HG03378 (cell line): Measurements from ENCODE around the gene EFCAB12.
A peak's percentile ranks its signal among the peaks of the same experiment; 100 is the strongest.
"Not testable (repeated sequence)": the region's sequence is repeated elsewhere in the genome, so short reads cannot be mapped to it uniquely, and the experiment has no call there.

Experiments used
- ATAC-seq: cut with Tn5 transposase; IDR thresholded peaks from one replicate; pipeline ENCODE4 v1.9.1; 2021; ENCODE audit warnings: mild to moderate bottlenecking, moderate library complexity; ENCODE audit not compliant: unreplicated experiment

EFCAB12 gene

DNA sequence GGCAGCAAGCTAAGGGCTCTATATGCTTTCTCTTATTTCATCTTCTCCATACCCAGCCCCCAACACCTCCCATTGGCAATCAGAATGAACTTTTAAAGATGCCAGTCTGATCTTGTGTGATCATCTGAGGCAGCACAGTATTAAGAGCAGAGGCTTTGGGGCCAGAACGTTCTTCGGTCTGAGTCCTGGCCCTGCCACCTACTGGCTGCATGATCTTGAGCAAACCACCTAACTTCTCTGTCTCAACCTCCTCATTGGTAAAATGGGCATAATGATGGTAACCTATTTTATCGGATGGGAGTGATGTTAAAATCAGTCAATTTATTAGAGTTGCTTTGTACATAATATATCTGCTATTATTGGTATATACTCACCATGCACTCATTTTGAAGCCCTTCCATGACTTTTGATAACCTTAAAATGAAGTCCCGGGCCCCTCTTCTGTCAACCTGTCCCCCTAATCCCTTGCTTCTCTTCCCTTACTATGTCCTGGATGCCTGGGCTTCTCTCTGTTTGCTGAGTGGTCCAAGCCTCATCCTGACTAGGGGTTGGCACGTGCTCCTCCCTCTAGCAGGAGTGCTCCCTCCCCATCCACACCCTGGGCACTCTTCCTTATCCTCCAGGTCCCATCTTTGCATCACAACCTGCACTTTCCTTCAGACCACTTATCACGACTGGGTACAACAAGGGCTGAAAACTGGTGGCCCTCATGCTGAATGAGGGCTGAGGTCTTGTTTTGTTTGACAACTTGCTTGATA lies 6.3 kb downstream of the EFCAB12 start:
- no peak for ATAC-seq

DNA sequence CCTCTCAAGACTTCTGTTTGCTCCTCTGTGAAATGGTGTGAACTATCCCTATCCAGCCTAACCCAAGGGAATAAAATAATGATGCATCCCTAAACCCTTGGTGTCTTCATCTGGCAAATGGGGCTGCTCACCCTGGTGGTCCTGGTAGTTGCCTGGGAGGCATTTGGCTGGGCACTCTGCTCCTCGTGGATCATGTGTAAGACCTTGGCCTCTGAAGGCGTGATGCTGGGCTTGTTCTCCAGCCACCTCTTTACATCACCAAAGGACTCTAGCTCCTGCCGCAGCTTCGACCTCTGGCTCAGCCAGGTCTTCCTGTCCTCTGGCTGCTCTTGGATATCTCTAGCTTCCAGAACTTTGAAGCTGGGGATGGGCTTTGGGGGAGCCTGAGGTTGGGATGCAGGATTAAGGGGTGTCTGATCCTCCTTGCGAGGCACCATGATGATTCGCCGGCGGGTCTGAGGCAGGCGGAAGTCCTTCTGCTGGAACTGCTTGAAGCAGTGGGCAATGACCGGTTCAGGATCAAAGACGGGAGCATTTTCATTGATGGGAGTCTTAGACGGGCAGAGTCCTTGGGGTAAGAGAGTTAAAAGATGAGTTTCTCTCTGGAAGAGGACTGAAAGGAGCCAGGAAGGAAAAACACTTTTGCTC lies 7.1 kb downstream of the EFCAB12 start:
- ATAC-seq = no peak

DNA sequence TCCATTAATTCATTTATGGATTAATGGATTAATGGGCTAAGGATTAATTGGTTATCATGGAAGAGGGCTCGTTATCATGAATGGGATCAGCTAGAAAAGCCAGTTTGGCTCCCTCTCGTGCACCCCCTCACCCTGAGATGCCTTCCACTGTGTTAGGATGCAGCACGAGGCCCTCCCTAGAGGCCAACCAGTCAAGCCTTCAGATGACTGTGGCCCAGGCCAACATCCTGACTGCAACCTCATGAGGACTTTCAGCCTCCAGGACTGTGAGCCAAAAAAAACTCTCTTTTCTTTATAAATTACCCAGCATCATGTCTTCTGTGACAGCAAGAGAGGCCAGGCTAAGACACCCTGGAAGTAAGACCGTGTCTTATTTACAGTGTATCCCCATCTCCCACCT lies 9.0 kb downstream of the EFCAB12 start:
- ATAC-seq = no peak

DNA sequence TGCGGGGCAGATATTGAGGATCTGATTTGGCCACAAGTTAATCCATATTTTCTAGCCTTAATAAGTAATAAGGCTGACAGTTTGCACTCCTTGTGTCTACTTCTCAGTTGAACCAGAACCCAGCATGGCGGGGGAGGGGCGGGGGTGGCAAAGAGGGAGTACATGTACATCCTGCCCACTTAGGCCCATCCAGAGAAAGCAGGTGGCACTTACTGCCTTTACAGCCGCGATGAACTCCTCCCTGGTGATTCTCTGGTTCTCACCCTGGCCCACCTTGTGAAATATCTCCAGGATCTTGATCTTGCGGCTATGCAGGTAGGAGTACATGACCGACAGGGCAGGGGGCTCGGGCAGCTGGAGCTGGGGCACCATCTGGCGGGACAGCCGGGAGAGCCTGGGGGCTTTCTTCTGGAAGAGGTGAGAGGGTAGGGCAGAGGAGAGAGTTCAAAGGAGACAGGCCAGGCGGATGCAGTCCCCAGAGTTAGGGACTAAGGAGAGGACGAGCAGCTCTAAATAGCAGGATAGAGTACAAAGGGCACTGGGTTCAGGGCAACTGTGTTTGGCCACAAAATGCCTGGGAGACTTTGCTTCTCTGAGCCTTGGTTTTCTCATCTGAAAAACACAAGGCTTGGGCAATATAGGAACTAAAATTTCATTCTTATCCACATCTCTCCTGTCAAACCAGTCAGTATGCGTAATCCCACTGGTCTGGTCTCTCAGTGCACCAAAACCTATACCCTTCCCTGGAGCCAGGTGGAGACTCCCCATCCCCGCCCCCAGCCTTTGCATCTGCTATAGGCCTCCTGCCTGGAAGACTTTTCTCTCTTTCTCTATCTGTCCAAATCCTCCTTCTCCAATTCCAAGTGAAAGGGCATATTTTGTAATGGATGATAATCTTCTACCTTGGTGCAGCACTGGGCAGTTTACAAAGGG lies 10.1 kb downstream of the EFCAB12 start:
- no peak for ATAC-seq

DNA sequence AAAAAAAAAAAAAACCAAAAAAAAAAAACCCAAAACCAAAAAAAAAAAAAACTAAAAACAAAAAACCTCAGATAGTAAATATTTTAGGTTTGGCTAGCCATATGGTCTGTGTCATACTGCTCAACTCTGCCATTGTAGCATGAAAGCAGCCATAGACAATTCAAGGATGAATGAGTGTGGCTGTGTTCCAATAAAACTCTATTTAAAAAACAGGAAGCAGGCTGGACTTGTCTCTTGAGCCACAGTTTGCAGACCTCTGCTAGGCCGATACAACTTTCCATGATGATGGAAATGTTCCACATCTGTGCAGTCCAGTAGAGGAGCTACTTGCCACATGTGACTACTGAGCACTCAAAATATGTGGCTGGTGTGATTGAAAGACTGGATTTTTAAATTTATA lies 11.1 kb downstream of the EFCAB12 start:
- ATAC-seq = no peak

DNA sequence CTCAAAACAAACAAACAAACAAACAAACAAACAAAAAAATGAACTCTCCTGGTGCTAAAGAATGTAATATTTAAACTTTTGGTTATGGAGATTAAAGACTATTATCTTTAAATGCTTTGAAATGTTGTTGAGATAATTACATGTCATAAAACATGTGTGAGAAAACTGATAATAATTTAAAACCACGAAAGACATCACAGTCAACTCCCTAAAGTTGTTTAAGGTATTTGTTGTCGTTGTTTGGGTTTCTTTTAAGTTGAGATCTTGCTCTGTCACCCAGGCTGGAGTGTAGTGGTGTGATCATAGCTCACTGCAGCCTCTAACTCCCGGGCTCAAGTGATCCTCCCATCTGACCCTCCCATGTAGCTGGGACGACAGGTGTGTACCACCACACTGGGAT lies 12.0 kb downstream of the EFCAB12 start:
- no peak for ATAC-seq

DNA sequence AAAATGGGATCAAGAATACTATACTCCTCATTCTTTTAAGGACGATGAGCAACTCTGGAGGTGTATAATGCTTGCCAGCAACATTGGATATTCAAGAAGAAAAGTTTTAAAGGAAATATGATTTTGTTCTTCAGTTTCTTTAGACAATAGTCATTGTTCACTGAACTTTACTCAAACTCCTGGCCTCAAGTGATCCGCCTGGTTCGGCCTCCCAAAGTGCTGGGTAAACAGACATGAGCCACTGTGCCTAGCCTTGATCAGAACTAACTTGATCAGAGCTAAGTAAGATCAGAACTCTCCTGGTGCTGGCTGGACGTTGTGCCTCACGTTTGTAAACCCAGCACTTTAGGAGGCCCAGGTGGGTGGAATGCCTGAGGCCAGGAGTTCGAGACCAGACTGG lies 12.6 kb downstream of the EFCAB12 start:
- ATAC-seq = no peak

DNA sequence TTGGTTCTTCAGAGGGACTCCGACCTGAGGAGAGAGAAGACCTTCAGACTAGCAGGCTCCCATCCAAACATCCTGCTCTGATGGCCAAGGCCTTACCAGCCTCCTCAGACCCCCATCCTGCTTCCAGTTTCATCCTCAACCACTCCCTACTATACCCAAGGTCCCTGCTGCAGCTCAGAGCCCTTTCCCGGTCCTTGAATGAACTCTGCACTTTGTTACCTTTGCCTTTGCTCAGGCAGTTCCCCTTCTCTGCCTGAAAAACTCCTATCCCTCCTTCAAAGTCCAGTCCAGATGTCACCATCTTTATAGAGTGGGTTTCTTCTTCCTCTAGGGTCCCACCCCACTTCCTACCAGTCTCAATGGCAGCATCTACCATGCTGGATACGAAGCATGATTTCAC lies 13.1 kb downstream of the EFCAB12 start:
- no peak for ATAC-seq

DNA sequence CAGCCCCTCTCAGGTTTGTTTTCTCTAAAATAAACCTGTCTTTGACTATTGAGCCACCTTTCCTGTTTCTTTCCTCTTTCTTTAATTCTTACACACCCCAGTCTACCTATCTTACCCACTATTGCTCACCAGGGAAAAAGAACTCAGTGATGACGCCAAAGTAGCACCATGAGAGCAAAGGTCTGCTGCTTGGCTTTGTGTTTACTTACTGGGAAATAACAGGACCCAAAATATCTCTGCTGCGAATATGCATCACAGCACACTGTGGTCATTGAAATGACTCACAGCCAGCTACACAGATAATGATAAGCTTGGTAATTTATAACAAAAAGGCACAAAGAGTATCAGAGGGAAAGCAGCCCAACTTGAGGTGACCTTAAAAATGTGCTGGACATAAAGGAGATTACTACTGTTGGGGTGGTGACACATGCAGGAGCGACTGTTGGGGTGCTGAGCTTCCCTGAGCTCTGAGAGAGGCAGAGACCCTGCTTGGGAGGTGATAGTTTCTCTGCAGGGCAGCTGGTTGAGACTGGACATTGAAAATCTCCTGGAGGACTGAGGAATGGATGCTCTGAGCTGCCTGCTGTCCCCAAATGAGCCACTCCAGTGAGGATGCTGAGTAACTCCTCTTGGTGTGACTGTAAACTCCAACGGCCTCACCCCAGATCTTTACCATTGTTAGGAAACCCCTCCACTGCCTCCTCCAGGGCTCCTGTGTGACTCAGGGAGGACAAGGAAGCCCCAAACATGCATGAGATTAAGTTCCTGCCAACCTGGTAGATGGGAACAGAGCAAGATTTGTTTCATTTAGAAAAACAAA lies 14.5 kb downstream of the EFCAB12 start:
- peak; percentile 91 for ATAC-seq

DNA sequence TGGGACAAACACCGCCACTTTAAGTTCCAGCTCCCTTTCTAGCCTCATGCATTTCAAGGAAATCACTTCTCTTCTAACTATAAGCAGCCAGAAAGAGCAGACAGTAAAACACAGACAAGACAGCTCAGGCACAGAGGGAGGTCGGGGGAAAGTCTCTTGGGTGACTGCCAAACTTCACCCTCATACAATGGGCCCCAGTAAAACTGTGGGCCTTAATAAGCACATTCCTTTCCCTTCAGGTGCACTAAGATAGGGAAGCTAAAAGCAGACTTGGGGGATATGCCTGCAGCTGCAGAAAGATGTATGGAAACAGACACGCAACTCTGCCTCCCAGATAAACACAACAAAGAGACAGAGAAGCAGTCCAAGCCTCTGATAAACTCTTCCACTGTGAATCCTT lies 15.2 kb downstream of the EFCAB12 start:
- not testable (repeated sequence) for ATAC-seq

DNA sequence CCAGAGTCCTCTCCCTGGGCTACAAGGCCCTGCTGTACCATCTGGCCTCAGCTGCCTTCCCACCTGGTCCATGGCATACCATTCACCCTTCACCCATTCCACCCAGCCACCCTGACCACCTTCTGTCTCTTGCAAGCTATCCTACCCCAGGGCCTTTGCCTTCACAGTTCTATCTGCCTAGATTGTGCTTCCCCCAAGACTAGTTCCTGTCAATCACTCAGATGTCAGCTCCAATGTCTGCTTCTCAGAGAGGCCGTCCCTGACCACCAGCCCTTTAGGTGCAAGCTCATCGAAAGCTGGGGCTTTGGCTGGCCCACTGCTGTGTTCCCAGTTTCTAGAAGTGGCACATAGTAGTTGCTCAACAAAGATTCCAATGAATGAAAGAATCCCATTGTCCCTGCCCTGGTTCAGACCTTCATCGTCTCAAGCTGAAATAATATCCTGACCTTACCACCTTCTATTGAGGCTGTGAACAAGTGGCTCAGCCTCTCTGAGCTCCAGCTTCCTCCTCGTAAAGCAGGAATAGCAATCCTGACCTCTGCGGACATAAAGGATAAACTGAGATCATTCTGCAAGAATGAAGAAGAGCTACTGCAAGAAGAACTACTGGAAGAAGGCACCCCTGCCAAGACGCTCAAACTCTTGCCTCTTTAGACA lies 15.8 kb downstream of the EFCAB12 start:
- ATAC-seq = no peak

DNA sequence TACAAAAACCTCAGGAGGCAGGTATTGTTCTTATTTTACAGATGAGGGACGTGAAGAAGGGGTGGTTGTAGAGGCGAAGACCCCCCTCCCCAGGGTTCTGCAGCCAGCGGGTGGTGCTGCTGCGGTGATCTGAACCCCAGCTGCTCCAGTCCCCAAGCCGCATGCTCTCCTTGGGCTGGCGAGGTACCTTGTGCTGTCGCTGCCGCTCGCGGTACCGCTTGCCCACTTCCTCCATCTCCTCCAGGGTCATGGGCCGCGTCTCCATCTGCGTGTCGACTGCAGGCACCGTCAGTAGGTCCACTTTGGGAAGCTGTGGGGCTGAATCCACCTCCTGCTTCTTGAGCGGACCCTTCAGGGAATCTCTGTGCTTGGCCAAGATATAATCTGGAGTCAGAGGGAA lies 17.5 kb downstream of the EFCAB12 start:
- ATAC-seq = no peak

DNA sequence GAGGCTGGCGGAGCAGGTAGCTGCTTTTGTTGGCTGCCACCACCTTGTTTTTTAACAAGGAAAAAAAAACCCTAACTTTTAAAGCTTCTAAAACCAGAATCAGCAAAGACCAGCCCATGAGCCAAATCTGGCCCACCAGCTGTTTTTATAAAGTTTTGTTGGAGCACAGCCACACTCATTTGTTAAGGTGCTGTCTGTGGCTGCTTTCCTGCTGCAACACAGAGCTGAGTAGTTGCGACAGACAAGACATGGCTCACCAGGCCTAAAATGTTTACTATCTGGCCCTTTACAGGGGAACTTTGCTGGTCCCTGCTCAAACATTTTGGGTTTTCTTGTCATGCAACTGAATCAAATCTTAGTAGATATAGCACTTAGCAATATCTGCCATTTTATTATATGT lies 18.9 kb downstream of the EFCAB12 start:
- no peak for ATAC-seq

DNA sequence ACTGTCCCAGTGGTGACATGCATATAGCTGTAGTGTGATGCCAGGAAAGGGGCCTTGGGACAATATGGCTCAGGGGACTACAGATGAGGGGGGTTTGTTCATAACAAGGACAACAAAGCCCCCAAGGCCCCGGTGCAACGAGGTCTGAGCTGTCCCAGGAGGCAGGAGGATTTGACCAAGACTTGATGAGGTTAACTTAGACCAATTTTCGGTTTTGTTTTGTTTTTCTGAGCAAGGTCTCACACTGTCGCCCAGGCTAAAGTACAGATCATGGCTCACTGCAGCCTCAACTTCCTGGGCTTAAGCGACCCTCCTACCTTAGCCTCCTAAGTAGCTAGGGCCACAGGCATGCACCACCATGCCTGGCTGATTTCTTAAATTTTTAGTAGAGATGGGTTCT lies 23.8 kb downstream of the EFCAB12 start:
- ATAC-seq = no peak

DNA sequence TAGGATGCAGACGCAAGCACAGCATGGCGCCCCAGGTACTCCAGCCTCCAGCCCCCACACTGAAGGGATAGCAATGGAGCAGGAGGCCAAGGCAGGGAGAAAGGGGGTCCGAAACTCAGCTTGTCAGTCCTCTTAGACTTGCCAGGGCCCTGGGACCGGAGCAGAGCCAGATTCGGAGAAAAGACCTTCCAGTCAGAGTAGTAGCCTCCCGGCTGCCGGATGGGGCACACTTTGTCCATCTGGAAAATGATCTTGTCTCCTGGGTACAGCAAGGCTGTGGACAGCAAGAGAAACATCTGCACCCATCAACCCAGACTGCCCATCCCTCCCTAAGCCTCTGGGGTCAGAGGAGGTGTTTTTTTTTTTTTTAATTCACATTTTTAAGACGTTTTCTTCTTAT lies 24.3 kb downstream of the EFCAB12 start:
- ATAC-seq = no peak

DNA sequence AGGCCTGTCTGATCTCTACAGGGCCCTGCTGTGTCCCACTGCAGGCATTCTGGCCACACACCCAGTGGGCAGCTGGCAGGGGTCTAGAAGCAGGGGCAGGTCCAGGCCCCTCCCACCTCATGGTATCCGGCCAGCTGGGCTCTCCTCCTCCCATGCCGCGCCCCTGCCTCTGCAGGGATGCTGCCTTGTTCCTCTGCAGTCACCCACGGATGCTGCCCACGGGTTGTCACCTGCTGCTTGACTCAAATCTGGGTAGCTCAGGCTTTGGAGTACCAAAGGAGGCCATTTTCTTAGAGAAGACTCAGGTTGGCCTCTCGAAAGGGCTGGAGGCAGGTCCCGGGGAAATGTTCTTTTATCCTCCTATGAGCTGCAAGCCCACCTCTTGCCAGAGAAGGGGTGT lies 25.0 kb downstream of the EFCAB12 start:
- no peak for ATAC-seq

DNA sequence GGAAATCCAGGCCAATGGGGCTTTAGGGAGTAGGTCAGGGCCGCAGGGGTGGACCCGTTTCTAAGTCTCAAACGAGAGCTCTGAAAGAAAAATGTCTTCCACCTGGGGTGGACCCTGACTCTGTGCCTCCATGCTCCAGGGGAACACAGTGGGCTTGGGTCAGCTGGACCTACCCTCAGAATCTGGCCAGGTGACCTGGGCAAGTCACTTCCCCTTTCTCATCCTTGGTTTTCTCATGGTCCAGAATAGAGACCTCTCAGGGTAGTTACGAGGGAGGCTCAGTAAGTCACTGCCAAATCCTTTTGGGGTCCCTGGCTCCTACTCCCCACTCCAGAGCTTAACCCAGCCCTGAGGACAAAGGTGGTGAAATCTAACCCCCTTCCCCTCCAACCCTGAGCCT lies 25.8 kb downstream of the EFCAB12 start:
- ATAC-seq = no peak

DNA sequence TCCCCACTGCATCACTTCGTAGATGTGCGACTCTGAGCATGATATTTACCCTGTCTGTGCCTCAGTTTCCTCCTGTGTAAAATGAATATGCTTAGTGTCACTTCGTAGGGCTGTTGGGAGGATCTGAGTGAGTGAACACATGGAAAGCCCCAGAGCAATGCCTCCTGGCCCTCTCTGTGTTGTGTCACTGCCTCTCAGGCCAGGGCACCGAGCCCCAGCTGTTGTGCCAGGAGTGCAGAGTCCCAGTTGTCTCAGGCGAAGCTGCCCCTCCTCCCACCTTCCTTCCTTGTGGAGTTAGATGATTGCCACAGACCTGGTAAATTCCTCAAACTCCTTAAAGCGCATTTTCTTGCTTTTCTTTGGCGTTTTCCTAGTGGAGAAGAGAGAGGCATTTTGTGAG lies 26.2 kb downstream of the EFCAB12 start:
- no peak for ATAC-seq

DNA sequence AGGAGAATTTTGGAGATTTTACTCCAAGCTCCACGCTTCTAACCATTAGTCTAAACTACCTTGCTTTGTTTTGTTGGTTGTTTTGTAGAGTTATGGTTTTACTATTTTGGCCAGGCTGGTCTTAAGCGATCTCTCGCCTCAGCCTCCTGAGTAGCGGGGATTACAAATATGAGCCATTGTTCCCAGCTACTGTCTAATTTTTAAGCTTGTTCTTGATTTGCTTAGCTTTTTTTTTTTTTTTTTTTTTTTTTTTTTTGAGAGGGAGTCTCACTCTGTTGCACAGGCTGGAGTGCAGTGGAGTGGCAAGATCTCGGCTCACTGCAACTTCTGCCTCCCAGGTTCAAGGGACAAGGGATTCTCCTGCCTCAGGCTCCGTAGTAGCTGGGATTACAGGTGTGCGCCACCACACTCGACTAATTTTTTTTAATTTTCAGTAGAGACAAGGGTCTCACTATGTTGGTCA lies 28.5 kb downstream of the EFCAB12 start:
- no peak for ATAC-seq
